ENCODE data around the gene ADORA3. TPM values are rescaled to one million over a fixed set of nuclear protein-coding genes. Genes with fewer than 3 reads are reported as not detected.

The ADORA3 gene
- total and polyA plus RNA-seq, 2 of the 8 experiments (the other 6 are each of a cell fraction or from before 2014, with no cell fraction given), result 0.03 TPM; not detected in 1

- H3K79me2 ChIP-seq (ENCODE audit: control insufficient read depth in 1 of 2, insufficient read depth in 2 of 2, low read length in 2 of 2), result peaks cover 0 to 49% of the 10 kb centered on the region in 2 experiments
- FAIRE-seq, result no peak
- no peak overlapping the region for H3K4me3 ChIP-seq (ENCODE audit: extremely low read depth in 1 of 4, insufficient read depth in 2 of 4, low read depth in 3 of 4, low read length in 4 of 4)
- peaks cover 0 to 2% (median 1%) of the 10 kb centered on the region in 4 experiments; a peak in 3 of 7 replicates for H3K4me1 ChIP-seq (replicated peaks in 1 of 4; ENCODE audit: control insufficient read depth in 3 of 4, insufficient read depth in 4 of 4, low read length in 3 of 4)
- H3K4me2 ChIP-seq (ENCODE audit: insufficient read depth in 1 of 2, low read depth in 2 of 2, low read length in 2 of 2), result no peak overlapping the region
- H3K79me1 ChIP-seq (ENCODE audit: low read depth, low read length), result peaks cover 2% of the 10 kb centered on the region; the same call in 1 of the 2 replicates
- H2AFZ ChIP-seq (ENCODE audit: low read length), result no peak overlapping the region
- 89% methylated on average over 3 of the region's 3 CpGs; no CpG with 5 or more reads in 1 of the 2 experiments for WGBS, 2 experiments (ENCODE audit: extremely low coverage in 1 of 2, insufficient coverage in 1 of 2, insufficient read length in 1 of 2, insufficient replicate concordance in 2 of 2, low coverage in 1 of 2, low lambda C conversion rate in 2 of 2, missing lambda C conversion rate in 1 of 2)
- no peaks in the 10 kb centered on the region for H3K9me3 ChIP-seq (ENCODE audit: insufficient read depth in 2 of 2, low read depth in 1 of 2, low read length in 1 of 2)
- no peak overlapping the region for H3K18ac ChIP-seq (ENCODE audit: extremely low read depth, low read length)
- H3K4ac ChIP-seq (replicated peaks; ENCODE audit: insufficient read length, low read depth, low read length), result no peak overlapping the region
- no peak overlapping the region for H2BK20ac ChIP-seq (ENCODE audit: low read length)
- ChIA-PET CTCF (ENCODE audit: partially characterized antibody) (interaction anchor here (1.0 to 2.3 kb wide), 3 partner anchors 10 to 282 kb away, joined by 3 to 8 read pairs (median 3); no protein-coding TSS in a partner anchor), POLR2A (ENCODE audit: partially characterized antibody) (interaction anchor here (3.3 kb wide), 1 partner anchor 10 kb away, joined by 13 read pairs; no protein-coding TSS in a partner anchor)
- H4K20me1 ChIP-seq (replicated peaks in 1 of 2; ENCODE audit: control insufficient read depth in 1 of 2, insufficient read depth in 2 of 2, low read length in 2 of 2), result peaks cover 0 to 6% of the 10 kb centered on the region in 2 experiments
- no peak for DNase-seq (ENCODE audit: low read depth in 1 of 2, low spot score in 2 of 2)
- H4K8ac ChIP-seq (ENCODE audit: extremely low read depth, insufficient read depth, low read length), result no peak overlapping the region
- peaks cover 3% of the 10 kb centered on the region for H3K23me2 ChIP-seq (ENCODE audit: low read depth, low read length)
- H3K36me3 ChIP-seq (ENCODE audit: control insufficient read depth in 2 of 4, insufficient read depth in 4 of 4, low read length in 3 of 4), result peaks cover 5 to 34% (median 17%) of the 10 kb centered on the region in 4 experiments; a peak in 7 of 8 replicates
- no peak overlapping the region for H2BK5ac ChIP-seq (ENCODE audit: low read depth, low read length)
- H4K91ac ChIP-seq (replicated peaks; ENCODE audit: insufficient read length, low read length), result no peak overlapping the region
- H2AK5ac ChIP-seq (ENCODE audit: low read depth, low read length), result no peak overlapping the region
- no peak overlapping the region for H3K56ac ChIP-seq (replicated peaks; ENCODE audit: insufficient read length, low read depth, low read length)
- no peak overlapping the region for H2BK120ac ChIP-seq (replicated peaks; ENCODE audit: low read depth, low read length)
- H2BK15ac ChIP-seq (ENCODE audit: low read length), result no peak overlapping the region
- H3K14ac ChIP-seq (ENCODE audit: insufficient read length), result no peak overlapping the region
- TF ChIP-seq GABPA (IDR thresholded peaks at IDR 0.05; ENCODE audit: borderline replicate concordance, insufficient read depth, low read length) (no peak), KDM5A (IDR thresholded peaks at IDR 0.05; ENCODE audit: low read length) (no peak), ATF3 (IDR thresholded peaks at IDR 0.05; ENCODE audit: insufficient read depth, low read depth, low read length) (no peak), MAX (IDR thresholded peaks at IDR 0.05) (no peak), BACH1 (IDR thresholded peaks at IDR 0.05; ENCODE audit: low read length) (no peak), SP1 (IDR thresholded peaks at IDR 0.05; ENCODE audit: low read depth, low read length) (no peak), CREB1 (IDR thresholded peaks at IDR 0.05) (no peak), SIRT6 (IDR thresholded peaks at IDR 0.05; ENCODE audit: low read length) (no peak), MAFK (IDR thresholded peaks at IDR 0.05; ENCODE audit: low read depth, low read length) (no peak)
- H2BK12ac ChIP-seq (ENCODE audit: low read depth, low read length), result no peak overlapping the region
- no peak overlapping the region for H3K23ac ChIP-seq (ENCODE audit: insufficient read length)
- no peak overlapping the region for H3K27ac ChIP-seq (ENCODE audit: low read depth, low read length)
- no peak overlapping the region for H4K5ac ChIP-seq (ENCODE audit: insufficient read length, low read depth, low read length)
- H3K9ac ChIP-seq (replicated peaks in 1 of 4; ENCODE audit: extremely low read depth in 1 of 4, low read depth in 3 of 4, low read length in 3 of 4), result no peak overlapping the region
- no peaks in the 10 kb centered on the region for H3K27me3 ChIP-seq (replicated peaks in 1 of 4; ENCODE audit: control insufficient read depth in 3 of 4, extremely low read depth in 1 of 4, insufficient read depth in 3 of 4, low read length in 3 of 4)
Measured at GRCh38 chr1:111452581-111452980, 50.9 kb downstream of the ADORA3 start.

Data from H1 (cell line).